ENCODE results near the gene MOSPD3. TPM values are rescaled to one million over a fixed set of nuclear protein-coding genes. Genes with fewer than 3 reads are reported as not detected.

MOSPD3 gene
- total RNA-seq, 1 donor from 2014 or later = 2.6 TPM

Small RNAs within 50 kb of the gene (small RNA-seq; reads per million reads assigned to genes)
- gene SAP25 = not detected

Other genes with a start within 250 kb of the MOSPD3 start
- 1.6 TPM for gene PILRA, start 239.1 kb upstream of the MOSPD3 start, total RNA-seq
- 3.1 TPM for gene ZCWPW1, start 183.8 kb upstream of the MOSPD3 start, total RNA-seq
- 30.8 TPM for gene MEPCE, start 182.7 kb upstream of the MOSPD3 start, total RNA-seq
- gene PPP1R35, start 176.0 kb upstream of the MOSPD3 start, total RNA-seq = 5.2 TPM
- gene SPACDR, start 148.3 kb upstream of the MOSPD3 start, total RNA-seq = not detected
- 13.6 TPM for gene TSC22D4, start 133.3 kb upstream of the MOSPD3 start, total RNA-seq
- 3.1 TPM for gene NYAP1, start 128.6 kb upstream of the MOSPD3 start, total RNA-seq
- gene AGFG2, start 73.3 kb upstream of the MOSPD3 start, total RNA-seq = 3.1 TPM
- gene SAP25, start 38.6 kb upstream of the MOSPD3 start, total RNA-seq = not detected
- 6.3 TPM for gene LRCH4, start 26.4 kb upstream of the MOSPD3 start, total RNA-seq
- gene FBXO24, start 26.2 kb upstream of the MOSPD3 start, total RNA-seq = 1.0 TPM
- gene PCOLCE, start 10.2 kb upstream of the MOSPD3 start, total RNA-seq = 91.9 TPM
- 1.0 TPM for gene TFR2, start 29.0 kb downstream of the MOSPD3 start, total RNA-seq
- not detected for gene ACTL6B, start 43.9 kb downstream of the MOSPD3 start, total RNA-seq
- 48.5 TPM for gene GNB2, start 61.2 kb downstream of the MOSPD3 start, total RNA-seq
- gene GIGYF1, start 81.7 kb downstream of the MOSPD3 start, total RNA-seq = 12.0 TPM
- 27.7 TPM for gene POP7, start 93.6 kb downstream of the MOSPD3 start, total RNA-seq
- not detected for gene EPO, start 107.9 kb downstream of the MOSPD3 start, total RNA-seq
- gene ZAN, start 121.1 kb downstream of the MOSPD3 start, total RNA-seq = not detected
- gene EPHB4, start 215.0 kb downstream of the MOSPD3 start, total RNA-seq = 72.5 TPM
- gene SLC12A9, start 240.2 kb downstream of the MOSPD3 start, total RNA-seq = 24.5 TPM